Loucy (cell line): ENCODE measurements around the gene STRAP.

ENCODE experiments used
- CTCF ChIP-seq: fragments of 200-600 bp; sonication (generic); conservative IDR thresholded peaks from 2 replicates; pipeline ENCODE4 v1.5.1; 2014; ENCODE audit warnings: mild to moderate bottlenecking, antibody characterized with exemption, low read length
- EZH2phosphoT487 ChIP-seq: fragments of 200-600 bp; IDR thresholded peaks from 2 replicates; pipeline ENCODE4 v1.6.1; 2018; ENCODE audit warnings: antibody characterized with exemption, mild to moderate bottlenecking, moderate library complexity, borderline replicate concordance

GRCh38 chr12:15882118-15882971 is at the start of gene STRAP:
- no peak for TF ChIP-seq CTCF
- no peak for TF ChIP-seq EZH2phosphoT487
